Upper lobe of right lung (tissue), 1 donor: ENCODE data around the gene RUNX2. TPM values are rescaled to one million over a fixed set of nuclear protein-coding genes. Genes with fewer than 3 reads are reported as not detected.
"Not testable (repeated sequence)": the region's sequence is repeated elsewhere in the genome, so short reads cannot be mapped to it uniquely, and the experiment has no call there.

Experiments used
- ATAC-seq: fragments of 200-7000 bp; cut with Tn5 transposase; one replicate; pipeline ENCODE4 v1.9.1; 2020; ENCODE audit warnings: mild to moderate bottlenecking, moderate library complexity
- DNase-seq: peaks from one replicate; pipeline ENCODE4 v3.0.0-alpha.2; 2020
- H3K27ac ChIP-seq: fragments of 200-600 bp; one replicate; pipeline ENCODE4 v1.8.0; 2022
- H3K27me3 ChIP-seq: fragments of 200-600 bp; one replicate; pipeline ENCODE4 v1.8.0; 2022; ENCODE audit warnings: mild to moderate bottlenecking
- H3K36me3 ChIP-seq: fragments of 200-600 bp; one replicate; pipeline ENCODE4 v1.8.0; 2022
- H3K4me1 ChIP-seq: fragments of 200-600 bp; one replicate; pipeline ENCODE4 v1.8.0; 2022
- H3K4me3 ChIP-seq: fragments of 200-600 bp; one replicate; pipeline ENCODE4 v1.8.0; 2022; ENCODE audit warnings: mild to moderate bottlenecking
- H3K9me3 ChIP-seq: fragments of 200-600 bp; one replicate; pipeline ENCODE4 v1.8.0; 2022
- intact Hi-C: fragments of 100-400 bp; cut with DNase I; formaldehyde crosslinking; loops from one replicate; pipeline ENCODE4 v1.11.0; 2022
- total RNA-seq: library from RNA; stranded (reverse); fragmentation: NEBNext Ultra II Directional; extraction: Animal tissue kit (Norgen Biotek cat#: 25700); gene quantifications from one replicate; pipeline ENCODE4 v1.2.1, GENCODE V29; 2021
- TF ChIP-seq, protein P1 (sequence below): fragments of 200-600 bp; IDR thresholded peaks from one replicate; pipeline ENCODE4 v1.8.0; 2022; ENCODE audit warnings: antibody characterized with exemption
- donor health status: DM: no; HTN: yes; CAD: no; lungs with severe emphysema.

Gene RUNX2
- total RNA-seq, 1 donor from 2014 or later, result 4.6 TPM

DNA sequence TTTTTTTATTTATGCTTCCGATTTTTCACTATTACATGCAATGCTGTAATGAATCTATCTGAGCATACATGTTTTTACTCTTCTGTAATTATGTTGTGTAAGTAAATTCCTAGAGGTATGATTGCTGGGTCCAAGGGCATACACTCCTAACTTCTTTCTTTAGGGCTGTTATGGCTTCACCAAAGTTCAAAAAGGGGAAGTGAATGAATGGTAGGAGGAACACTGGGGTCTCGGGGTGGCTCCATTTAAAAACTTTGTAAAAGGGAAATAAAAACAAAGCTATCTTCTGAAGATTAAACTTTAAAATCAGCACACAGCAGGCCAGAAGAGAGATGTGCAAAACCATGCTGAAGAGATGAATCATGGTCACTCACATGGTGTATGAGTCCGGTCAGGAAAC lies 338.7 kb downstream of the RUNX2 start:
- no peaks in the 10 kb centered on the region for H3K4me1 ChIP-seq
- ATAC-seq, result no peak
- no peak overlapping the region for H3K4me3 ChIP-seq
- H3K27me3 ChIP-seq, result peaks cover 28% of the 10 kb centered on the region
- TF ChIP-seq, protein P1, sequence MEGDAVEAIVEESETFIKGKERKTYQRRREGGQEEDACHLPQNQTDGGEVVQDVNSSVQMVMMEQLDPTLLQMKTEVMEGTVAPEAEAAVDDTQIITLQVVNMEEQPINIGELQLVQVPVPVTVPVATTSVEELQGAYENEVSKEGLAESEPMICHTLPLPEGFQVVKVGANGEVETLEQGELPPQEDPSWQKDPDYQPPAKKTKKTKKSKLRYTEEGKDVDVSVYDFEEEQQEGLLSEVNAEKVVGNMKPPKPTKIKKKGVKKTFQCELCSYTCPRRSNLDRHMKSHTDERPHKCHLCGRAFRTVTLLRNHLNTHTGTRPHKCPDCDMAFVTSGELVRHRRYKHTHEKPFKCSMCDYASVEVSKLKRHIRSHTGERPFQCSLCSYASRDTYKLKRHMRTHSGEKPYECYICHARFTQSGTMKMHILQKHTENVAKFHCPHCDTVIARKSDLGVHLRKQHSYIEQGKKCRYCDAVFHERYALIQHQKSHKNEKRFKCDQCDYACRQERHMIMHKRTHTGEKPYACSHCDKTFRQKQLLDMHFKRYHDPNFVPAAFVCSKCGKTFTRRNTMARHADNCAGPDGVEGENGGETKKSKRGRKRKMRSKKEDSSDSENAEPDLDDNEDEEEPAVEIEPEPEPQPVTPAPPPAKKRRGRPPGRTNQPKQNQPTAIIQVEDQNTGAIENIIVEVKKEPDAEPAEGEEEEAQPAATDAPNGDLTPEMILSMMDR, result no peak
- no peak for DNase-seq
- no peak overlapping the region for H3K27ac ChIP-seq
- intact Hi-C loops, result no loop called here
- H3K36me3 ChIP-seq, result no peaks in the 10 kb centered on the region
- no peaks in the 10 kb centered on the region for H3K9me3 ChIP-seq

DNA sequence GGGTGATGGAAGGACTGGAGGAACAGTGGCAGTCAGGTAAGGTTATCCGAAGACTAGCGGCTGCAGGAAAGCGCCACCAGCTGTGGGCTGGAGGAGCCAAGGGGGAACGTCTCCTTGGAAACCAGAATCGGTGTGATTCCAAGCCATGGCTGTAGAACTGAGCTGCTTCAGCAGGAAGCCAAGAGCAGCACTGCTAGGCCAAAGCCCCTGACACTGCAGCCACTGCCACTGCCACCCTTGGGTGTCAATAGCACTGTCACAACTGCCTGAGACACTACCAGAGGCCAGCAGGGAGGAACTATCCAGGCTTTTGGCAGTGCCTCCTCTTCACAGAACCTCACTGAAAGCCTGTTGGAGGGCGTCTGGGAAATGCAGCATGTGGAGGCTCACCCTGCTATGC lies 339.2 kb downstream of the RUNX2 start:
- no peaks in the 10 kb centered on the region for H3K36me3 ChIP-seq
- no peak for DNase-seq
- no peak overlapping the region for H3K27ac ChIP-seq
- TF ChIP-seq, protein P1, result no peak
- H3K9me3 ChIP-seq, result no peaks in the 10 kb centered on the region
- H3K4me3 ChIP-seq, result no peak overlapping the region
- ATAC-seq, result no peak
- H3K27me3 ChIP-seq, result peaks cover 27% of the 10 kb centered on the region
- no peaks in the 10 kb centered on the region for H3K4me1 ChIP-seq
- intact Hi-C loops, result no loop called here

DNA sequence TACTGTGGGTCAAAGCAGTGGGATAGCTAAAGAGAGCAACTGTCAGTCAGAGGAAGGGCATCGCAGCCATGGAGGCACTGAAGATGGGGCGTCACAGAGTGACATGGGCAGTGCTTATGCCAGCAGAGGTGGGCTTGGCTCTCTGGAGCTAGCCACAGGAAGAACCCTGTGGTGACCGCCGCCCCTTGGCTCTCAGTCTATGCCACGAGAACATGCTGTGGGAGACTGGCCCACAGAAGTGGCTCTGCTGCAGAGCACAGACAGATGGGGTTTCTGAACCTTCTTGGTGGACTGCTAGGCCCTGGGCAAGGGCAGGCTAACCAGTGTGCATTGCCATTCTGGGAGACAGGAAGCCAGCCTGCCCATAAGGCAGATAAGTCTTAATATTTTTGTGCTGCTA lies 339.6 kb downstream of the RUNX2 start:
- Histone ChIP-seq H3K27ac (no peak overlapping the region), H3K4me1 (no peaks in the 10 kb centered on the region), H3K27me3 (peaks cover 22% of the 10 kb centered on the region), H3K4me3 (no peak overlapping the region), H3K9me3 (no peaks in the 10 kb centered on the region), H3K36me3 (no peaks in the 10 kb centered on the region)
- ATAC-seq, result no peak
- no peak for DNase-seq
- TF ChIP-seq, protein P1, result no peak
- intact Hi-C loops, result no loop called here

DNA sequence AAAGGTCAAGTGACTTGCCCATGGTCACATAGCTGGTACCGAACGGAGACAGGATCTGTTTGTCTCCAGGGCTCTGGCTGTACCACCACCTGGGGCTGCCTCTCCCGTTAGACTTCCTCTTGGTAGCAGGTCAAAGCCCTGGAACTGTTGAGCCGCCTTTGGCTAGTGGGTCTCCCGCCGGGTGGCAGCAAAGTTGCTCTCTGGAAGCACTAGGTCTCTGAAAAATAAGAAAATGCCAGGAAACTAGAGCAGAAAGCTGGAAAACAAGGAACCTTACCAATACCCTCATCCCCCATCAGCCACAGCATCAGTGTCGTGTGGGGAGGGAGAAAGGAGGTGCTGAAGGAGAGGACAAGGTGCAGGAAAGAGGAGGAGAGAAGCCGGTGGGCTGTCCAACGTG lies 340.6 kb downstream of the RUNX2 start:
- H3K4me3 ChIP-seq, result no peak overlapping the region
- H3K27me3 ChIP-seq, result peaks cover 13% of the 10 kb centered on the region
- intact Hi-C loops, result no loop called here
- no peaks in the 10 kb centered on the region for H3K9me3 ChIP-seq
- TF ChIP-seq, protein P1, result no peak
- no peak overlapping the region for H3K27ac ChIP-seq
- ATAC-seq (no peak), DNase-seq (no peak)
- no peaks in the 10 kb centered on the region for H3K36me3 ChIP-seq
- no peaks in the 10 kb centered on the region for H3K4me1 ChIP-seq

DNA sequence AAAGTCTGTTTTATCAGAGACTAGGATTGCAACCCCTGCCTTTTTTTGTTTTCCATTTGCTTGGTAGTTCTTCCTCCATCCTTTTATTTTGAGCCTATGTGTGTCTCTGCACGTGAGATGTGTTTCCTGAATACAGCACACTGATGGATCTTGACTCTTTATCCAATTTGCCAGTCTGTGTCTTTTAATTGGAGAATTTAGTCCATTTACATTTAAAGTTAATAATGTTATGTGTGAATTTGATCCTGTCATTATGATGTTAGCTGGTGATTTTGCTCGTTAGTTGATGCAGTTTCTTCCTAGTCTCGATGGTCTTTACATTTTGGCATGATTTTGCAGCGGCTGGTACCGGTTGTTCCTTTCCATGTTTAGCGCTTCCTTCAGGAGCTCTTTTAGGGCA lies 345.0 kb downstream of the RUNX2 start:
- H3K9me3 ChIP-seq, H3K36me3 ChIP-seq, H3K27me3 ChIP-seq, intact Hi-C loops, H3K27ac ChIP-seq, DNase-seq, ATAC-seq, H3K4me3 ChIP-seq: not testable (repeated sequence)
- H3K4me1 ChIP-seq, result peaks cover 11% of the 10 kb centered on the region

DNA sequence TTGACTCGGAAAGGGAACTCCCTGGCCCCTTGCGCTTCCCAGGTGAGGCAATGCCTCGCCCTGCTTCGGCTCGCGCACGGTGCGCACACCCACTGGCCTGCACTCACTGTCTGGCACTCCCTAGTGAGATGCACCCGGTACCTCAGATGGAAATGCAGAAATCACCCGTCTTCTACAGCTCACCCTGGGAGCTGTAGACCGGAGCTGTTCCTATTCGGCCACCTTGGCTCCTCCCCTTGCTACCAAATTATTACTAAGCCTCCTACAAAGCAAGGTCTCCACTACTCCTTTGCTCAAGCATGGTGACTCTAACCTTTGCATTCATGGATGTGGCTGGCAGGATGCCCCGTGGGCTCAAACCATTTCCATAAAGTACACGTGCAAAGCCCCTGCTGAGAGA lies 347.0 kb downstream of the RUNX2 start:
- H3K36me3 ChIP-seq, DNase-seq, intact Hi-C loops, H3K4me3 ChIP-seq, ATAC-seq, H3K9me3 ChIP-seq, H3K27me3 ChIP-seq, H3K27ac ChIP-seq: not testable (repeated sequence)
- H3K4me1 ChIP-seq, result peaks cover 11% of the 10 kb centered on the region

DNA sequence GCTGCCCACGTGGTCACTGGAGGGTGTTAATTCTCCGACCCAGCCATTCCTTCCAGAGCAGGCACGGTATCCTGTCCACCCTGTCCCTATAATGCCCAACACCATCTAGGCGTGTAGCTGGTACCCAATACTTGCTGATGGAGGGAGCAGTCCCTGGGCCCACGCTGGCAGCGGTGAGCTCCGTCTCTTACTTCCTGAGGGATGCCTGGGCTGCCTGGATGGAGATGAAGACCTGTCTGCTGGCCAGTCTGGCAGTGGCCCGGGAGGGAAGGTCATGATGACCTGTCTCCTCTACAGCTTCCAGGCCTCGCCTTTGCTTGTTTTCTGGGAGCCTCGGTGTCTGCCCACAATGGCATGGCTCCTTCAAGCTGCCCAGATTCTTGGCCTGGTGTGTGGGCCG lies 347.5 kb downstream of the RUNX2 start:
- Histone ChIP-seq H3K36me3 (no peaks in the 10 kb centered on the region), H3K4me3 (no peak overlapping the region), H3K27me3 (no peaks in the 10 kb centered on the region), H3K4me1 (peaks cover 11% of the 10 kb centered on the region), H3K27ac (no peak overlapping the region), H3K9me3 (no peaks in the 10 kb centered on the region)
- no peak for ATAC-seq
- intact Hi-C loops, result no loop called here
- DNase-seq, result no peak
- TF ChIP-seq, protein P1, result no peak
